Sigmoid colon (tissue), 7 donors: ENCODE measurements around the gene DHCR7. TPM values are rescaled to one million over a fixed set of nuclear protein-coding genes. Genes with fewer than 3 reads are reported as not detected.
A peak's percentile ranks its signal among the peaks of the same experiment; 100 is the strongest.

ENCODE experiments used
- DNase-seq: peaks from one replicate; pipeline ENCODE4 v3.0.0-alpha.2; 2019
- H3K27ac ChIP-seq, 4 donors: fragments of 200-600 bp; sonication (generic); one replicate each; pipeline ENCODE4 v1.5.1; 2016 to 2019; ENCODE audit warnings: mild to moderate bottlenecking in 1 of 4
- H3K27me3 ChIP-seq, 3 donors: fragments of 200-600 bp; sonication (generic); one replicate each; pipeline ENCODE4 v1.5.1; 2019; ENCODE audit warnings: mild to moderate bottlenecking in 1 of 3
- H3K36me3 ChIP-seq, 4 donors: fragments of 200-600 bp; sonication (generic); one replicate each; pipeline ENCODE4 v1.5.1; 2016 to 2019
- H3K4me1 ChIP-seq, 4 donors: fragments of 200-600 bp; sonication (generic); one replicate each; pipeline ENCODE4 v1.5.1; 2017 to 2019
- H3K4me3 ChIP-seq, 4 donors: fragments of 200-600 bp; sonication (generic); one replicate each; pipeline ENCODE4 v1.5.1; 2017 to 2019; ENCODE audit warnings: mild to moderate bottlenecking in 2 of 4, moderate library complexity in 1 of 4
- H3K9me3 ChIP-seq, 4 donors: fragments of 200-600 bp in 3 of 4; sonication (generic) in 3 of 4; one replicate each; pipeline versions ENCODE4 v1.5.1 to v1.6.1; 2013 to 2019
- CTCF ChIP-seq, 4 experiments: fragments of 450-650 bp in 3 of 4; fragments of 200-600 bp in 1 of 4; IDR thresholded peaks; one replicate each; pipeline ENCODE4 v1.5.1; 2016 to 2019; ENCODE audit warnings: antibody characterized with exemption in 4 of 4, mild to moderate bottlenecking in 3 of 4, moderate library complexity in 2 of 4
- EP300 ChIP-seq, 4 donors: sonication (generic); formaldehyde crosslinking; IDR thresholded peaks; one replicate each; pipeline ENCODE4 v1.6.1; 2017; ENCODE audit warnings: antibody characterized with exemption in 4 of 4
- POLR2A ChIP-seq, 2 donors: fragments of 450-650 bp; IDR thresholded peaks; one replicate each; pipeline ENCODE4 v1.6.1; 2016; ENCODE audit warnings: antibody characterized with exemption in 2 of 2, mild to moderate bottlenecking in 2 of 2, moderate library complexity in 2 of 2
- POLR2AphosphoS5 ChIP-seq, 4 donors: sonication (generic); formaldehyde crosslinking; IDR thresholded peaks; one replicate each; pipeline ENCODE4 v1.6.1; 2017; ENCODE audit warnings: antibody characterized with exemption in 4 of 4
- WGBS, 2 donors: extraction: QIAGEN DNeasy Blood & Tissue Kit; methylation state at CpG; one replicate each; pipeline ENCODE4 v1.1.7; 2013; 5-methylcytosine and 5-hydroxymethylcytosine counted together
- intact Hi-C: fragments of 100-400 bp; cut with DNase I; formaldehyde crosslinking; loops from one replicate; pipeline ENCODE4 v1.15.1; 2023
- polyA plus RNA-seq, 3 donors: library from polyadenylated mRNA; stranded (reverse); fragments of 200-250 nt; gene quantifications; one replicate each; pipeline ENCODE4 v1.2.3, GENCODE V29; 2013
- total RNA-seq, 4 donors: library from RNA; depleted of rRNA; stranded (reverse); fragments of >200 nt; gene quantifications; one replicate each; pipeline ENCODE4 v1.1.0, GENCODE V29; 2016
- donor health status: healthy with polysubstance abuse.
- donor health status: Bipolar disorder and iron deficiency.
- donor health status: healthy.

The DHCR7 gene
- total and polyA plus RNA-seq, 7 donors = 2.4 to 54.2 (median 6.0) TPM

GRCh38 chr11:71435278-71435951, 12.8 kb downstream of the DHCR7 start:
- no peaks in the 10 kb centered on the region for H3K4me1 ChIP-seq
- TF ChIP-seq POLR2A (IDR thresholded peaks at IDR 0.05) = no peak
- TF ChIP-seq EP300 (IDR thresholded peaks at IDR 0.05) = no peak
- no peak for TF ChIP-seq CTCF (IDR thresholded peaks at IDR 0.05)
- TF ChIP-seq POLR2AphosphoS5 (IDR thresholded peaks at IDR 0.05) = no peak
- no peaks in the 10 kb centered on the region for H3K9me3 ChIP-seq
- H3K27ac ChIP-seq = no peak overlapping the region
- WGBS, 2 donors = 96% methylated on average over 39 of the region's 39 CpGs
- H3K36me3 ChIP-seq = peaks cover 0 to 32% (median 1%) of the 10 kb centered on the region in 4 donors
- intact Hi-C loops = no loop called here
- no peaks in the 10 kb centered on the region for H3K27me3 ChIP-seq
- H3K4me3 ChIP-seq = no peak overlapping the region
- no peak for DNase-seq

GRCh38 chr11:71434576-71435130, 13.5 kb downstream of the DHCR7 start:
- H3K4me3 ChIP-seq = no peak overlapping the region
- H3K4me1 ChIP-seq = no peaks in the 10 kb centered on the region
- WGBS, 2 donors = 76 to 84% methylated on average over 18 of the region's 18 CpGs
- H3K27me3 ChIP-seq = no peaks in the 10 kb centered on the region
- TF ChIP-seq POLR2A (IDR thresholded peaks at IDR 0.05) (no peak), CTCF (IDR thresholded peaks at IDR 0.05) (no peak), POLR2AphosphoS5 (IDR thresholded peaks at IDR 0.05) (no peak), EP300 (IDR thresholded peaks at IDR 0.05) (no peak)
- intact Hi-C loops = no loop called here
- peaks cover 0 to 30% (median 1%) of the 10 kb centered on the region in 4 donors for H3K36me3 ChIP-seq
- no peaks in the 10 kb centered on the region for H3K9me3 ChIP-seq
- no peak overlapping the region for H3K27ac ChIP-seq
- no peak for DNase-seq

- intact Hi-C loops = no loop called here
- H3K27ac ChIP-seq = peak overlapping the region in 1 of 4 donors; percentile 39
Measured at GRCh38 chr11:71433648-71434450, 14.3 kb downstream of the DHCR7 start.

More at GRCh38 chr11:71433648-71434450, 14.3 kb downstream of the DHCR7 start:
- Histone ChIP-seq H3K4me1 (no peaks in the 10 kb centered on the region), H3K9me3 (no peaks in the 10 kb centered on the region), H3K36me3 (peaks cover 0 to 25% (median under 1%) of the 10 kb centered on the region in 4 donors), H3K27me3 (no peaks in the 10 kb centered on the region), H3K4me3 (no peak overlapping the region)
- TF ChIP-seq CTCF (IDR thresholded peaks at IDR 0.05) = no peak
- TF ChIP-seq POLR2AphosphoS5 (IDR thresholded peaks at IDR 0.05) = peak in 1 of 4 donors; percentile 18
- 51 to 78% methylated on average over 19 of the region's 19 CpGs for WGBS, 2 donors
- DNase-seq = no peak
